GM12878 (cell line): ENCODE measurements around the gene MZB1. TPM values are rescaled to one million over a fixed set of nuclear protein-coding genes. Genes with fewer than 3 reads are reported as not detected.
A peak's percentile ranks its signal among the peaks of the same experiment; 100 is the strongest.

Source experiments
- ATAC-seq: fragments of 200-7000 bp; cut with Tn5 transposase; 3 replicates; pipeline ENCODE4 v1.9.1; 2020; ENCODE audit warnings: mild to moderate bottlenecking, moderate library complexity
- BruUV-seq: library from RNA; stranded (reverse); fragments of 400-500 nt; replicated peaks from 2 replicates; lab custom pipeline; 2021; lab: Mats Ljungman, UMichigan
- CTCF ChIA-PET: fragments of 300-600 bp; sonication (Branson Sonifier 250); formaldehyde crosslinking; extraction: SDS; loops from one replicate; lab custom pipeline; 2021; ENCODE audit warnings: inconsistent platforms; lab: Yijun Ruan, JAX
- POLR2A ChIA-PET: fragments of 350-600 bp; formaldehyde crosslinking; extraction: SDS; loops from one replicate; lab custom pipeline; 2021; ENCODE audit warnings: inconsistent platforms; lab: Charles Lee
- RAD21 ChIA-PET: fragments of 300-600 bp; sonication (Branson Sonifier 250); formaldehyde crosslinking; loops from one replicate; lab custom pipeline; 2023; ENCODE audit warnings: antibody characterized with exemption; ENCODE audit not compliant: unreplicated experiment; lab: Charles Lee
- SMC1A ChIA-PET: fragments of 300-600 bp; sonication (Branson Sonifier 250); formaldehyde crosslinking; loops from one replicate; lab custom pipeline; 2023; ENCODE audit not compliant: unreplicated experiment, uncharacterized antibody; lab: Charles Lee
- DNase-seq: peaks from one replicate; pipeline ENCODE4 v3.0.0-alpha.2; 2011; ENCODE audit warnings: low read depth, low spot score
- FAIRE-seq: peaks from 3 replicates; lab custom pipeline; 2011; peaks lifted over from hg19 to GRCh38; lab: Jason Lieb, UNC
- H2AFZ ChIP-seq: 2 replicates; pipeline ENCODE4 v1.6.0; 2011; ENCODE audit warnings: low read depth, low read length, control low read depth; ENCODE audit not compliant: control insufficient read depth
- H3K27ac ChIP-seq: 2 replicates; pipeline ENCODE4 v1.5.1; 2011; ENCODE audit warnings: control low read depth; ENCODE audit not compliant: control insufficient read depth, insufficient read depth
- H3K27me3 ChIP-seq, 2 experiments: replicated peaks in 1 of 2; 2 replicates each; pipeline versions ENCODE4 v1.6.0 to v1.6.1; 2011; ENCODE audit warnings: low read length in 1 of 2; ENCODE audit not compliant: control insufficient read depth in 2 of 2, insufficient read depth in 2 of 2
- H3K36me3 ChIP-seq, 2 experiments: 2 replicates each; pipeline ENCODE4 v1.5.1; 2011; ENCODE audit warnings: low read length in 1 of 2; ENCODE audit not compliant: control insufficient read depth in 2 of 2, insufficient read depth in 2 of 2
- H3K4me1 ChIP-seq: 2 replicates; pipeline ENCODE4 v1.6.1; 2011; ENCODE audit warnings: mild to moderate bottlenecking, low read length, moderate library complexity, mixed read lengths; ENCODE audit not compliant: control insufficient read depth, insufficient read depth
- H3K4me2 ChIP-seq: 2 replicates; pipeline ENCODE4 v1.6.0; 2011; ENCODE audit warnings: control low read depth; ENCODE audit not compliant: control insufficient read depth, insufficient read depth
- H3K4me3 ChIP-seq: fragments of 200-600 bp; sonication (generic); 2 replicates; pipeline ENCODE4 v1.5.1; 2016
- H3K79me2 ChIP-seq: 2 replicates; pipeline ENCODE4 v1.6.0; 2011; ENCODE audit warnings: low read length; ENCODE audit not compliant: control insufficient read depth, insufficient read depth
- H3K9ac ChIP-seq: 2 replicates; pipeline ENCODE4 v1.8.0; 2011; ENCODE audit warnings: low read length, control low read depth, mixed read lengths; ENCODE audit not compliant: control insufficient read depth, insufficient read depth
- H3K9me3 ChIP-seq: replicated peaks from 3 replicates; pipeline ENCODE4 v1.5.1; 2011; ENCODE audit warnings: mild to moderate bottlenecking, low read length; ENCODE audit not compliant: control insufficient read depth, insufficient read depth
- H4K20me1 ChIP-seq: 2 replicates; pipeline ENCODE4 v1.6.0; 2011; ENCODE audit not compliant: control insufficient read depth, insufficient read depth
- ATF2 ChIP-seq: IDR thresholded peaks from 2 replicates; pipeline ENCODE4 v1.6.1; 2012; ENCODE audit warnings: low read length, inconsistent platforms
- CEBPZ ChIP-seq: fragments of 150-350 bp; IDR thresholded peaks from 2 replicates; pipeline ENCODE4 v1.6.1; 2016; ENCODE audit warnings: low read depth, low read length
- CTCF ChIP-seq, 3 experiments: IDR thresholded peaks in 2 of 3; conservative IDR thresholded peaks in 1 of 3; 2 replicates each; pipeline ENCODE4 v1.5.1; 2011; ENCODE audit warnings: low read depth in 3 of 3, low read length in 3 of 3, mild to moderate bottlenecking in 3 of 3, control low read depth in 2 of 3, moderate library complexity in 2 of 3, inconsistent platforms in 1 of 3, mixed read lengths in 1 of 3; ENCODE audit not compliant: control insufficient read depth in 2 of 3, insufficient read depth in 1 of 3; ENCODE audit errors: extremely low read depth in 1 of 3
- EZH2 ChIP-seq: IDR thresholded peaks from 2 replicates; pipeline ENCODE4 v1.6.1; 2012; ENCODE audit warnings: low read depth, mild to moderate bottlenecking, control low read depth, inconsistent platforms, low read length, borderline replicate concordance; ENCODE audit not compliant: control insufficient read depth
- FOS ChIP-seq: IDR thresholded peaks from 3 replicates; pipeline ENCODE4 v1.6.1; 2011; ENCODE audit warnings: borderline replicate concordance; ENCODE audit not compliant: insufficient read length; ENCODE audit errors: extremely low read depth
- GABPA ChIP-seq: IDR thresholded peaks from 2 replicates; pipeline ENCODE4 v1.6.1; 2014; ENCODE audit warnings: antibody characterized with exemption, low read depth, mild to moderate bottlenecking, inconsistent platforms
- HDAC2 ChIP-seq: fragments of 200-600 bp; sonication (generic); IDR thresholded peaks from 2 replicates; pipeline ENCODE4 v1.6.1; 2017
- IKZF1 ChIP-seq: fragments of 450-650 bp; conservative IDR thresholded peaks from 2 replicates; pipeline ENCODE4 v1.6.1; 2017; ENCODE audit warnings: antibody characterized with exemption, mild to moderate bottlenecking
- IKZF2 ChIP-seq, 2 experiments: fragments of 450-650 bp; IDR thresholded peaks; 2 replicates each; pipeline ENCODE4 v1.6.1; 2017; ENCODE audit warnings: mild to moderate bottlenecking in 2 of 2, moderate library complexity in 2 of 2
- JUND ChIP-seq: IDR thresholded peaks from 2 replicates; pipeline ENCODE4 v1.6.1; 2012; ENCODE audit warnings: low read depth, mild to moderate bottlenecking, low read length, improper control_type of control experiment, moderate library complexity
- PAX8 ChIP-seq: fragments of 450-650 bp; IDR thresholded peaks from 2 replicates; pipeline ENCODE4 v1.6.1; 2017; ENCODE audit warnings: mild to moderate bottlenecking, moderate library complexity
- RB1 ChIP-seq: fragments of 450-650 bp; formaldehyde crosslinking; IDR thresholded peaks from 2 replicates; pipeline ENCODE4 v1.6.1; 2017; ENCODE audit warnings: mild to moderate bottlenecking, borderline replicate concordance
- SIX5 ChIP-seq: IDR thresholded peaks from 2 replicates; pipeline ENCODE4 v1.6.1; 2011; ENCODE audit warnings: mild to moderate bottlenecking, low read depth, low read length, moderate library complexity; ENCODE audit not compliant: severe bottlenecking
- USF2 ChIP-seq: IDR thresholded peaks from 2 replicates; pipeline ENCODE4 v1.6.1; 2011; ENCODE audit warnings: low read depth, low read length, improper control_type of control experiment, borderline replicate concordance
- WGBS: methylation state at CpG from one replicate; pipeline ENCODE4 v1.1.6; 2016; ENCODE audit warnings: low lambda C conversion rate; ENCODE audit not compliant: insufficient replicate concordance, insufficient coverage; ENCODE audit errors: missing lambda C conversion rate; 5-methylcytosine and 5-hydroxymethylcytosine counted together
- in situ Hi-C: fragments of 300-500 bp; cut with MboI; formaldehyde crosslinking; loops from 9 replicates; pipeline ENCODE4 v1.14.3; 2018; ENCODE audit warnings: mixed read lengths
- intact Hi-C: fragments of 100-400 bp; cut with micrococcal nuclease; formaldehyde crosslinking; loops from one replicate; pipeline ENCODE4 v1.14.2; 2022; ENCODE audit not compliant: unreplicated experiment
- polyA plus RNA-seq, 11 experiments: library from polyadenylated mRNA; depleted of rRNA in 4 of 11; unstranded in 6 of 11; stranded (reverse) in 5 of 11; fragments of >200 nt; fragmentation: Nextera tagmentation in 4 of 11; fragmentation: Illumina TruSeq in 1 of 11; extraction: Ambion mirVana in 4 of 11; extraction: Trizol in 1 of 11; gene quantifications; 1 replicate in 1 of 11; 2 replicates in 10 of 11; pipeline versions ENCODE4 v1.2.1 to v1.2.3, GENCODE V29; 2011 to 2016; ENCODE audit warnings: inconsistent platforms in 2 of 11, missing spikeins in 2 of 11, low read depth in 1 of 11
- total RNA-seq, 4 experiments: library from RNA; depleted of rRNA in 3 of 4; stranded (reverse); fragments of >200 nt in 3 of 4; fragmentation: Illumina TruSeq in 1 of 4; extraction: Trizol in 1 of 4; gene quantifications; 2 replicates each; pipeline versions ENCODE4 v1.2.1 to v1.2.3, GENCODE V29; 2013 to 2021

MZB1 gene
- total and polyA plus RNA-seq, 10 of the 15 experiments (the other 5 are each of a cell fraction or from before 2014, with no cell fraction given), result 19.3 to 406 (median 188) TPM

DNA sequence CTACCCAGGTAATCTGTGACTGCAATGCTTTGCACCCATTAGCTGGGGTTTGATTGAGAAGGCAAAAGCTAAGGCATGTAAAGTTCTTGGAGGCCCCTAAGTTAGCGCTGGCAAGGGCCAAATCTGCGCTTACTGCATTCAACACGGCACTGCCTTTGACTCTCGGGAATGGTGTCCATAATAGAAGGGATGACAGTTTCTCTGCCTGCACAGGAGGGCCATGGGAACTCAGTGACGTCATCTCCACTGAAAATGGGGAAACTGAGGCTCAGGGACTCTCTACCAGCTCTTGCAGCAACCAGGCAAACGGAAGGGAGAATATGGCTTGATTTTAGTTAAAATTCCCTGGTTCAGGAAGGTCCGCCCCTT is 13.7 kb upstream of the MZB1 start (continued):
- TF ChIP-seq JUND (0 out of 2 replicates have a peak, but pooled peaks have one; percentile 46), IKZF1 (0 out of 2 replicates have a peak, but pooled peaks have one; percentile 38), ATF2 (peak; percentile 94; the same call in 1 of the 2 replicates), USF2 (no peak), RB1 (no peak), IKZF2 (IDR thresholded peaks at IDR 0.05) (peak in 1 of 2 experiments; percentile 41; a peak in 2 of 4 replicates), EZH2 (no peak)
- TF ChIP-seq, all 136 proteins: peak for 8

GRCh38 chr5:139402561-139403158 is 12.9 kb upstream of the MZB1 start:
- ATAC-seq (no peak), DNase-seq (no peak), FAIRE-seq (no peak)
- Histone ChIP-seq H3K4me1 (peaks cover 36% of the 10 kb centered on the region), H3K4me3 (peak overlapping the region; percentile 74), H4K20me1 (no peaks in the 10 kb centered on the region), H3K27me3 (no peaks in the 10 kb centered on the region), H3K36me3 (no peaks in the 10 kb centered on the region; a peak in 1 of 4 replicates), H3K4me2 (peak overlapping the region; percentile 98), H2AFZ (no peak overlapping the region), H3K79me2 (peaks cover 3% of the 10 kb centered on the region; the same call in 1 of the 2 replicates), H3K9me3 (no peaks in the 10 kb centered on the region; the same call in 2 of the 3 replicates), H3K27ac (peak overlapping the region; percentile 83), H3K9ac (no peak overlapping the region; the same call in 1 of the 2 replicates)
- CTCF ChIA-PET, result interaction anchor here (0.7 to 3.5 kb wide), 17 partner anchors 11 to 249 kb away, joined by 3 to 26 read pairs (median 4); partner anchors contain the start of genes DNAJC18, MATR3 and MZB1
- SMC1A ChIA-PET, result interaction anchor here (1.3 to 5.0 kb wide), 7 partner anchors 12 to 130 kb away, joined by 3 to 19 read pairs (median 7); partner anchors contain the start of genes MZB1 and PAIP2
- RAD21 ChIA-PET, result interaction anchor here (1.2 to 3.1 kb wide), 6 partner anchors 12 to 152 kb away, joined by 3 to 17 read pairs (median 12); partner anchors contain the start of gene MZB1
- POLR2A ChIA-PET, result interaction anchor here (0.6 to 7.0 kb wide), 11 partner anchors 8 to 248 kb away, joined by 3 to 74 read pairs (median 3); partner anchors contain the start of genes DNAJC18, MZB1 and PAIP2
- 46% methylated on average over 7 of the region's 7 CpGs for WGBS
- intact Hi-C loops, result no loop called here
- BruUV-seq, result no TSS peak
- in situ Hi-C loops, result no loop called here
- no peak for TF ChIP-seq CEBPZ
- TF ChIP-seq GABPA, result no peak
- peak; percentile 32 to 50 (median 49); a peak in 5 of 6 replicates for TF ChIP-seq CTCF (IDR thresholded peaks at IDR 0.05 in 2 of 3, conservative IDR thresholded peaks at IDR 0.05 in 1 of 3; ENCODE audit: control insufficient read depth in 2 of 3, extremely low read depth in 1 of 3, insufficient read depth in 1 of 3, low read depth in 3 of 3, low read length in 3 of 3)
- TF ChIP-seq HDAC2, result no peak
- TF ChIP-seq FOS, result no peak
- TF ChIP-seq PAX8, result no peak
- TF ChIP-seq SIX5, result no peak
